ENCODE measurements around the gene MRPS27.

The MRPS27 gene

GRCh38 chr5:72183101-72183520, 136.9 kb downstream of the MRPS27 start:
- no peak for TF ChIP-seq SIN3A (IDR thresholded peaks at IDR 0.05; ENCODE audit: borderline replicate concordance, insufficient read depth, low read length)
- TF ChIP-seq POLR2AphosphoS5 (IDR thresholded peaks at IDR 0.05; ENCODE audit: low read depth, low read length), result no peak
- TF ChIP-seq TAF1 (IDR thresholded peaks at IDR 0.05; ENCODE audit: borderline replicate concordance, insufficient read depth, low read length), result no peak
- no peak for TF ChIP-seq FOXP2 (optimal IDR thresholded peaks at IDR 0.05; ENCODE audit: borderline replicate concordance, extremely low read depth, extremely low read length, insufficient read depth)

- no peak for TF ChIP-seq TAF1 (IDR thresholded peaks at IDR 0.05; ENCODE audit: borderline replicate concordance, insufficient read depth, low read length)
Observed at GRCh38 chr5:72182686-72183085, 137.4 kb downstream of the MRPS27 start.

DNA sequence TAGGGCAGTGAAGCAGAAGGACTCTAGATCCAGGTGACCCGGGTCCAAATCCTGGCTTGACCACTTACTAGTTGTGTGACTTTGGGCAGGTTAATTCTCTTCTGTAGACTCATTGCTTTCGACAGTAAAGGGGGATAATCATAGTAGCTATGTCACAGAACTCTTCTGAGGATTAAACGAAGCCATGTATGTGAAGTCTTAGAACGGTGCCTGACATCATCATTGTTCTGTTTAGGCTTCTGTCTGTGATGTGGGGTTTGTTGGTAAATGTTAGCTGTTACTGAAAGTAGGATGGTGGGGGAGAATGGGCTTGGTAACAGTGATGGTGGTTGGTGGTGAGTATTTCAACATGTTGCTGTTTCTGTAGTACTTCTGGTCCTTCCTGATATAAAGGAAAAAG, 139.1 kb downstream of the MRPS27 start:
- TF ChIP-seq TAF1 (IDR thresholded peaks at IDR 0.05; ENCODE audit: borderline replicate concordance, insufficient read depth, low read length), result no peak
- no peak for TF ChIP-seq SIN3A (IDR thresholded peaks at IDR 0.05; ENCODE audit: borderline replicate concordance, insufficient read depth, low read length)
- TF ChIP-seq, protein P1, sequence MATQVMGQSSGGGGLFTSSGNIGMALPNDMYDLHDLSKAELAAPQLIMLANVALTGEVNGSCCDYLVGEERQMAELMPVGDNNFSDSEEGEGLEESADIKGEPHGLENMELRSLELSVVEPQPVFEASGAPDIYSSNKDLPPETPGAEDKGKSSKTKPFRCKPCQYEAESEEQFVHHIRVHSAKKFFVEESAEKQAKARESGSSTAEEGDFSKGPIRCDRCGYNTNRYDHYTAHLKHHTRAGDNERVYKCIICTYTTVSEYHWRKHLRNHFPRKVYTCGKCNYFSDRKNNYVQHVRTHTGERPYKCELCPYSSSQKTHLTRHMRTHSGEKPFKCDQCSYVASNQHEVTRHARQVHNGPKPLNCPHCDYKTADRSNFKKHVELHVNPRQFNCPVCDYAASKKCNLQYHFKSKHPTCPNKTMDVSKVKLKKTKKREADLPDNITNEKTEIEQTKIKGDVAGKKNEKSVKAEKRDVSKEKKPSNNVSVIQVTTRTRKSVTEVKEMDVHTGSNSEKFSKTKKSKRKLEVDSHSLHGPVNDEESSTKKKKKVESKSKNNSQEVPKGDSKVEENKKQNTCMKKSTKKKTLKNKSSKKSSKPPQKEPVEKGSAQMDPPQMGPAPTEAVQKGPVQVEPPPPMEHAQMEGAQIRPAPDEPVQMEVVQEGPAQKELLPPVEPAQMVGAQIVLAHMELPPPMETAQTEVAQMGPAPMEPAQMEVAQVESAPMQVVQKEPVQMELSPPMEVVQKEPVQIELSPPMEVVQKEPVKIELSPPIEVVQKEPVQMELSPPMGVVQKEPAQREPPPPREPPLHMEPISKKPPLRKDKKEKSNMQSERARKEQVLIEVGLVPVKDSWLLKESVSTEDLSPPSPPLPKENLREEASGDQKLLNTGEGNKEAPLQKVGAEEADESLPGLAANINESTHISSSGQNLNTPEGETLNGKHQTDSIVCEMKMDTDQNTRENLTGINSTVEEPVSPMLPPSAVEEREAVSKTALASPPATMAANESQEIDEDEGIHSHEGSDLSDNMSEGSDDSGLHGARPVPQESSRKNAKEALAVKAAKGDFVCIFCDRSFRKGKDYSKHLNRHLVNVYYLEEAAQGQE (IDR thresholded peaks at IDR 0.05; ENCODE audit: insufficient read depth in 1 of 2, low read depth in 2 of 2, low read length in 2 of 2), result no peak
- no peak for TF ChIP-seq POLR2AphosphoS5 (IDR thresholded peaks at IDR 0.05; ENCODE audit: low read depth, low read length)
- TF ChIP-seq FOXP2 (optimal IDR thresholded peaks at IDR 0.05; ENCODE audit: borderline replicate concordance, extremely low read depth, extremely low read length, insufficient read depth), result no peak

GRCh38 chr5:72179816-72180440, 140.1 kb downstream of the MRPS27 start:
- no peak for TF ChIP-seq TAF1 (IDR thresholded peaks at IDR 0.05; ENCODE audit: borderline replicate concordance, insufficient read depth, low read length)

DNA sequence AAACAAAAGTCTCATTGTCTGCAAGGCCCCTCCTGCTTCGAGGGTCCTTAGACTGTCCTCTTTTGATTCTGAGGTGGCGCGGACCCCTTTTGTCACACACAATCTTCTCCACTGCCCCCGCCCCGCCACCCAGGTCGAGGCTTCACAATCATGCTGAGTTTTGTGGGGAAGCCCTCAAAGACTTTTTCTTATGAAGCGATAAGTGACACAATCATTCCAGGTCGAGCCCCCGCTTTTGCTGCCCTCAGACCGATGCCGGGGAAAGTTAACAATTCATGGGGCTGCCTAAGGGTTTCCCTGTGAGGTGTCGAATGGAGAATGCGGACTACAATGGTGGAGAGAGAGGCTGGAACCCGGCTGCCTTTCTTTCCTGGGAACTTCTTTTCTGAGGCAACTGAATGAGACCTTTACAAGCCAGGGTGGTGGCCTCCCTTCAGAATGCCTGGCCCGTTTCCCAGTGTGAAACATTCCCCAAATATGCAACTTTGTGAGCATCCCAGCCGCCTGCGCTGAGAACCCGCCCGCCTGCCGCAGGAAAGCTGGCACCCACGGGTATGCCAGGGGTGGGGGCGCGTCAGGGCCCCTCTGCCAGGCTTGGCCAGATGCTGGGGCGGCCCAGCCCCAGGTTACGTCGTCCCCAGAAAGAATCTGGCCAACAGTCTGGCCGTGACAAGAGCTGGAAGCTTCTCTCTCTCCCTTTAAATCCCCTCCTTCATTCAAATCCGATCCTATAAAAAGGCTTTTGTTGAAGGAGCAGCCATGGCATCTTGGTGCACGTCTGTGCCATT, 140.8 kb downstream of the MRPS27 start:
- TF ChIP-seq TAF1 (IDR thresholded peaks at IDR 0.05; ENCODE audit: borderline replicate concordance, insufficient read depth, low read length), result no peak
- no peak for TF ChIP-seq SIN3A (IDR thresholded peaks at IDR 0.05; ENCODE audit: borderline replicate concordance, insufficient read depth, low read length)
- TF ChIP-seq POLR2AphosphoS5 (IDR thresholded peaks at IDR 0.05; ENCODE audit: low read depth, low read length), result no peak
- TF ChIP-seq, protein P1 (IDR thresholded peaks at IDR 0.05; ENCODE audit: insufficient read depth in 1 of 2, low read depth in 2 of 2, low read length in 2 of 2), result no peak
- no peak for TF ChIP-seq FOXP2 (optimal IDR thresholded peaks at IDR 0.05; ENCODE audit: borderline replicate concordance, extremely low read depth, extremely low read length, insufficient read depth)

DNA sequence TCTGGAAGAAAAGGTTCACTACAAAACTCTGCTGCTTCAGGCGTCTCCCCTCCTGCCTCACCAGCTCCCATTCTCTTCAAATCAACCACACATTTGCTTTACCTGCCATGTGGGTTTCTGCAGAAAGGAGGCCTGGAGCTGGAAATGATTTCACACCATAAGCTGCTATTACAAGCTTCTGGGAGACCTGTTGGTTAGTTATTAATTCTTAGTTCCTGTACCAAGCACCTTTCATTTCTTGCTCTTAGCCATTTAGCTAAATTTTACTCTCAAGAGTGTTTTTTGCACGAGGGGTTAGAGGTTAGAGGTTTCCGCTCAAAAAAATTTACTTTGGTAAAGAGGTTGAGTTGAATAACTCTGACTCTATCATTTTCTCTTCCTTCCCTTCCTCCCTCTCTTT, 142.5 kb downstream of the MRPS27 start:
- no peak for TF ChIP-seq FOXP2 (optimal IDR thresholded peaks at IDR 0.05; ENCODE audit: borderline replicate concordance, extremely low read depth, extremely low read length, insufficient read depth)
- TF ChIP-seq SIN3A (IDR thresholded peaks at IDR 0.05; ENCODE audit: borderline replicate concordance, insufficient read depth, low read length), result no peak
- TF ChIP-seq, protein P1 (IDR thresholded peaks at IDR 0.05; ENCODE audit: insufficient read depth in 1 of 2, low read depth in 2 of 2, low read length in 2 of 2), result no peak
- TF ChIP-seq POLR2AphosphoS5 (IDR thresholded peaks at IDR 0.05; ENCODE audit: low read depth, low read length), result no peak
- no peak for TF ChIP-seq TAF1 (IDR thresholded peaks at IDR 0.05; ENCODE audit: borderline replicate concordance, insufficient read depth, low read length)
